ENCODE results near the gene EIF5A. TPM values are rescaled to one million over a fixed set of nuclear protein-coding genes. Genes with fewer than 3 reads are reported as not detected.

Gene EIF5A
- total and polyA plus RNA-seq, 2 donors (not counting 3 experiments of a cell fraction or from before 2014, with no cell fraction given) = 650 to 859 TPM

- peak overlapping the region; percentile 97 for H2AFZ ChIP-seq (ENCODE audit: low read depth, low read length)
- no TSS peak for BruUV-seq (replicated peaks)
- peak overlapping the region; percentile 80 to 86 (median 81) for H3K4me3 ChIP-seq (replicated peaks in 1 of 3; ENCODE audit: insufficient read depth in 1 of 3, low read depth in 1 of 3, low read length in 3 of 3)
- CTCF ChIA-PET = interaction anchor here (0.9 to 1.9 kb wide), 4 partner anchors 9 to 34 kb away, joined by 3 to 13 read pairs (median 6); no protein-coding TSS in a partner anchor
- H3K27me3 ChIP-seq (ENCODE audit: control insufficient read depth in 2 of 2, insufficient read depth in 2 of 2, low read length in 2 of 2) = peaks cover 0 to 2% of the 10 kb centered on the region in 2 experiments
- POLR2A ChIA-PET = interaction anchor here (1.7 kb wide), 1 partner anchor 15 kb away, joined by 5 read pairs; no protein-coding TSS in a partner anchor
- DNase-seq (ENCODE audit: low read depth, low spot score) = no peak
- H3K9me1 ChIP-seq (replicated peaks; ENCODE audit: control insufficient read depth, extremely low read depth, insufficient read depth, low read length) = no peaks in the 10 kb centered on the region
- peak overlapping the region; percentile 46 for H3K9ac ChIP-seq (replicated peaks; ENCODE audit: extremely low read depth, insufficient read depth, low read length)
- dilution Hi-C loops (cut with MboI; ENCODE audit: extremely low pct_ligation_motif_present, low sequenced_read_pairs) = no loop called here
- H3K36me3 ChIP-seq (ENCODE audit: control insufficient read depth in 2 of 2, extremely low read depth in 1 of 2, insufficient read depth in 2 of 2, low read length in 2 of 2) = peaks cover 0 to 3% of the 10 kb centered on the region in 2 experiments
- no peaks in the 10 kb centered on the region for H4K20me1 ChIP-seq (replicated peaks; ENCODE audit: control insufficient read depth, extremely low read depth, insufficient read depth, low read length)
- intact Hi-C loops (cut with micrococcal nuclease) = no loop called here
- no peak for FAIRE-seq
- peak overlapping the region; percentile 95 for H3K4me2 ChIP-seq (ENCODE audit: insufficient read depth, low read length)
- H3K79me2 ChIP-seq (ENCODE audit: control insufficient read depth, insufficient read depth, low read length) = peaks cover 10% of the 10 kb centered on the region
- H3K9me3 ChIP-seq (replicated peaks; ENCODE audit: control insufficient read depth, insufficient read depth, low read length) = no peaks in the 10 kb centered on the region
- H3K27ac ChIP-seq (ENCODE audit: insufficient read depth, low read depth, low read length) = peak overlapping the region; percentile 12
- peaks cover 10% of the 10 kb centered on the region for H3K4me1 ChIP-seq (ENCODE audit: control insufficient read depth, extremely low read depth, insufficient read depth, low read length)
- no peak for TF ChIP-seq POLR2AphosphoS5 (IDR thresholded peaks at IDR 0.05; ENCODE audit: insufficient read depth, low read depth, low read length)
- no peak for TF ChIP-seq GATA2 (IDR thresholded peaks at IDR 0.05; ENCODE audit: insufficient read depth, insufficient read length, low read depth, low read length)
- TF ChIP-seq CTCF (IDR thresholded peaks at IDR 0.05; ENCODE audit: extremely low read depth in 1 of 2, insufficient read depth in 1 of 2, low read depth in 1 of 2, low read length in 2 of 2) = no peak
- no peak for TF ChIP-seq POLR2A (IDR thresholded peaks at IDR 0.05; ENCODE audit: low read depth, low read length)
- no peak for TF ChIP-seq JUN (IDR thresholded peaks at IDR 0.05; ENCODE audit: borderline replicate concordance, insufficient read depth, insufficient read length, low read depth)
- TF ChIP-seq FOS (IDR thresholded peaks at IDR 0.05; ENCODE audit: borderline replicate concordance, insufficient read depth, low read length) = no peak
- no peak for TF ChIP-seq MAX (IDR thresholded peaks at IDR 0.05; ENCODE audit: insufficient read depth, insufficient read length)
- no peak for TF ChIP-seq EZH2 (IDR thresholded peaks at IDR 0.05; ENCODE audit: borderline replicate concordance, low read depth, low read length, severe bottlenecking)
- no peak for TF ChIP-seq MYC (IDR thresholded peaks at IDR 0.05; ENCODE audit: low read depth, low read length)
These were observed 23.2 kb downstream of the EIF5A start for GRCh38 chr17:7330638-7331015.

Data from endothelial cell of umbilical vein (primary cell).